HG03060 (cell line): ENCODE data around the gene ZRANB1.

Experiments
- ATAC-seq: cut with Tn5 transposase; IDR thresholded peaks from one replicate; pipeline ENCODE4 v1.9.1; 2021; ENCODE audit warnings: low read depth, moderate number of reproducible peaks; ENCODE audit not compliant: unreplicated experiment

Gene ZRANB1

DNA sequence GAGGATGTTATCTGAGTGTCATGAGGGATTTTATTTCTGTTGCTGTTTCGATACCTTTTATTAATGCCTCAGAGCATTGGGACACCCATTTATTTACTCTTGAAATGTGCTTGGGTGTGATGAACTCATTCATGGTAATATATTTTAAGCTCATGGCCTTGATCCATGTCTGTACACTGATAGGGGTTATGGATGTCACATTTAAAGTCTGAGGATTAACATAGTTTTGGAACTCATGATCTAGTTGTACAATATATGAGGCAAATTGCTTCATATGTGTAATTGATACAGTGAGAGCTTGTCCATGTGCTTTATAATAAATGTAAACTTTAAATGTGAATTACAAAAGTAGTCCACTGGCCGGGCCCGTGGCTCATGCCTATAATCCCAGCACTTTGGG lies 23.0 kb upstream of the ZRANB1 start:
- no peak for ATAC-seq

DNA sequence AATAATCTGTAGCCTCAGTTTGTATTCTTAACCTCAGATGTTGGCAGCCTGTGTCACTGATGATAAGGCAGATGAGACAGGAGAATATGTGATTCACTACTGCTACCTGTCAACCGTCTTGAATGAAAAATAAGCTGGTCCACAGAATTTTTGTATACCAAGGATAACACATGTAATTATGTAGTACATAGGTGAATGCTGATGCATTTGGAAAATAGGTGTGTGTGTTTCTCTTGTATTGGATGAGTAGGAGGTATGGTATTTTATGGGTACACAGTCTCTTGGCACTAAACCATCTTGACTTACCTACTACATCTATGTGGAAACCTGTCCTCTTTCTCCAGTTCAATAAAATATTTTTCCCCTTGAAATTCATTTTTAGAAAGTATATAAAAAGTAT lies 20.7 kb upstream of the ZRANB1 start:
- no peak for ATAC-seq

DNA sequence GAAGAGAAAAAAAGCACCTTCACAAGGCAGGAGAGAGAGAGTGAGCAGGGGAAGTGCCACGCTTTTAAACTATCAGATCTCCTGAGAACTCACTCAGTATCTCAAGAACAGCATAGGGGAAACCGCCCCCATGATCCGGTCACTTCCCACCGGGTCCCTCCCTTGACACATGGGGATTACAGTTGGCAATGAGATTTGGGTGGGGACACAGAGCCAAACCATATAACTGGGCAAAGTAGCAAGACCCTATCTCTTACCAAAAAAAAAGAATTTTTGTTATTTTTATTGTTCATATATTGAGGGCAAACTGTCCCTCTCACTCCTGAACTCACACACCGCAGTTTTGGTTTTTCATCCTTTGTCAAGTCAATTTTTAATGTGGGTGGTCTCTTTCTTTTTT lies 18.2 kb upstream of the ZRANB1 start:
- no peak for ATAC-seq

DNA sequence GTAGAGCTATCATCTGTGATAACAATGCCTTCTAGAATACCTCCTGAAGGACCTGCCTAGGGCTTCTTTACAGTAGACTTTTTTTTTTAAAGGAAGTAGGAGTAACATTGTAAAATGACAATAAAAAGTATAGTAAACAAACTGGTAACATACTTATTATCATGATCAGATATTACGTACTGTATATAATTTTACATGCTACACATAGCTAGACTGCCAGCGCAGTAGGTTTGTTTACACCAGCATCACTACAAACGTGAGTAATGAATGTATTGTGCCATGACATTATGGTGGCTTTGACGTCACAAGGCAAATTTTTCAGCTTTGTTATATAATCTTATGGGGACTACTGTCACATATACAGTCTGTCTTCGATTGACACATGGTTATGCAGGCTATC lies 15.4 kb upstream of the ZRANB1 start:
- no peak for ATAC-seq

DNA sequence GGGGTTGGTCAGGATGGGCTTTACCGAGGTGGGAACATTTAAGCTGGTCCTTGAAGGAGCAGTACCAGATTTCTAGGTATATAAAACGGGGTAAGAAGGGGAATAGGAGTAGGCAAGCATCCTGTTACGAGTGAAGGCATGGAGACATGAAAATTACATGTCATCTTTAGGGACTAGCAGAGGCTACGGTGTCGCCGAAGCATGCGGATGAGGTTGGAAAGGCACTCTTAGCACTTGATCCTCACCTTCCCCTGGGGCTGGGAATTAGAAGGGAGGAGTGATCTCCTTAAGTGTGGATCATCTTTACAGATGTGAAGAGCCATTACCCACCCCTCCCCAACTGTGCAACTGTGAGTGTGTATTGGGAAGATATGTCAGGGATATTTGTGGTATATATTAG lies 13.8 kb upstream of the ZRANB1 start:
- ATAC-seq = no peak

DNA sequence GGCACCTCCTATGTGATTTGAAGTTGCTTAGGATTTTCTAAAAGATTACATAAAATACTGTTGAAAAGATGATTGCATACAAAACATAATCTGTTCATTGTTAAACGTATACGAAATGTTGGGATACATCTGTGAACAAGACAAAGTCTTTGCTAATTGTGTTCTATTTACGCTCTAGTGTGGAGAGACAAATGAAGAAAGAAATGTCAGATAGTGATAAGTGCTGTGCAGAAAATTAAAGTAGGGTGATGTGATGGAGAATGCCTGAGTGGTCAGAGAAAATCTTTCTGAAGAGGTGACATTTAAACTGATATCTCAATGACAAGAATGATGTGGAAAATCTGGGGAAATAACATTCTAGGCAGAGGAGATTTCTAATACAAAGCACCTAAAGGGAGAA lies 13.4 kb upstream of the ZRANB1 start:
- no peak for ATAC-seq

DNA sequence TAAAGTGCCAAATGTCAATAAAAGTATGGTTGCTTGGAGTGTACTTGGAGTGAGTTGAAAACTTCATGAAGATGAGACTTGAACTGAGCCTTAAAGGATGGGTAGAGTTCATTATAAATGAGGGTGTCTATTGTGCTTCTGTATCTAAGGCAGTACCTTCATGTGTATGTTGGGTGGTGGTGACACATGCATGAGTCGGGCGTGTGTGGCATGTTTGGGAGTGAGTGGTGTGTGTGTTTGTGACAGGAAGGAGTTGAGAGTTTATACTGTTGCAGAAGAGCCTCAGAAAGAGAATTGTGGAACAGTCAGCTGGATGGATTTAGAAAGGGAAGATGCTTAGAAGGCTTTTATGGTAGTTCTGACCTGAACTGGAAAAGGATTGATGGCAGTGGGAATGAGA lies 6.0 kb upstream of the ZRANB1 start:
- ATAC-seq = no peak

DNA sequence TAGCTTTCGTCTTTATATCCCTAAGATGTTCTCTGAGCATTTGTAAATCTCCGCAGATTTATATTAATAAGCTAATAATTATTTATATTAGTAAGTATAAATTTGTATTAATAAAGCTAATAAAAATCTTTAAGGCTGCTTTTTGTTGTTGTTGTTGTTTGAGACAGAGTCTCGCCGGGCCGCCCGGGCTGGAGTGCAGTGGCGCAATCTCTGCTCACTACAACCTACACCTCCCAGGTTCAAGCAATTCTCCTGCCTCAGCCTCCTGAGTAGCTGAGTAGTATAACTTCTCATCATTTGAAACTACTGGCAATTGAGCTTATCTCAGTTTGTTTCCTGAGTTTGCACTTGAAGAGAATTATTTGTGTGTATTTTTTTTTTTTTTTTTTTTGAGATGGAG lies 5.1 kb upstream of the ZRANB1 start:
- no peak for ATAC-seq

DNA sequence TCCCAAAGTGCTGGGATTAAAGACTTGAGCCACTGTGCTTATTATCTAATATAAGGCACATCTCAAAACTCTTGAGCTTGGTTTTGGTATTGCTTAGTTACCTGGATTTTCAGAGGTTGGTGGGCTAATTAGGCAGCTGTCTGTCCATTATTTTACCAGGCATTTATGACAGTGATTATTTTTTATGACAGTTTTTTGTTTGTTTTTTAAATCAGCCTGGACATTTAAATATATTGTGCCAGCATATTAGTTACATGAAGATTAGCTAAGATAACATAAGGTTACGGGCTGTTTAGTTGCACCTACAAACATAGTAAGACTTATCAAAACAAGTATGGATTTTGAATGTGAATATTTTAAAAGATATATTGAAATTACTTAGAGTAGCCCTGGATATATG lies 2.6 kb upstream of the ZRANB1 start:
- no peak for ATAC-seq

DNA sequence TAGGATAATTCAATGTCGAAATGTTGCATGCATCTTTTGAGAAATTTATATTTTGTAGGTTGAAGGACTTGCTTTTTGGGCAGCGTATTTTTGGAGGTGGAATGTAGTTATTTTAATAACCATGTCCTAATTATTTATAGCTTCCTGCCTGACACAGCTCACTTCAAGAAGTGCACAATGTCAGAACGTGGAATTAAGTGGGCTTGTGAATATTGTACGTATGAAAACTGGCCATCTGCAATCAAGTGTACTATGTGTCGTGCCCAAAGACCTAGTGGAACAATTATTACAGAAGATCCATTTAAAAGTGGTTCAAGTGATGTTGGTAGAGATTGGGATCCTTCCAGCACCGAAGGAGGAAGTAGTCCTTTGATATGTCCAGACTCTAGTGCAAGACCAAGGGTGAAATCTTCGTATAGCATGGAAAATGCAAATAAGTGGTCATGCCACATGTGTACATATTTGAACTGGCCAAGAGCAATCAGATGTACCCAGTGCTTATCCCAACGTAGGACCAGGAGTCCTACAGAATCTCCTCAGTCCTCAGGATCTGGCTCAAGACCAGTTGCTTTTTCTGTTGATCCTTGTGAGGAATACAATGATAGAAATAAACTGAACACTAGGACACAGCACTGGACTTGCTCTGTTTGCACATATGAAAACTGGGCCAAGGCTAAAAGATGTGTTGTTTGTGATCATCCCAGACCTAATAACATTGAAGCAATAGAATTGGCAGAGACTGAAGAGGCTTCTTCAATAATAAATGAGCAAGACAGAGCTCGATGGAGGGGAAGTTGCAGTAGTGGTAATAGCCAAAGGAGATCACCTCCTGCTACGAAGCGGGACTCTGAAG lies 620 bp downstream of the ZRANB1 start:
- ATAC-seq = no peak

DNA sequence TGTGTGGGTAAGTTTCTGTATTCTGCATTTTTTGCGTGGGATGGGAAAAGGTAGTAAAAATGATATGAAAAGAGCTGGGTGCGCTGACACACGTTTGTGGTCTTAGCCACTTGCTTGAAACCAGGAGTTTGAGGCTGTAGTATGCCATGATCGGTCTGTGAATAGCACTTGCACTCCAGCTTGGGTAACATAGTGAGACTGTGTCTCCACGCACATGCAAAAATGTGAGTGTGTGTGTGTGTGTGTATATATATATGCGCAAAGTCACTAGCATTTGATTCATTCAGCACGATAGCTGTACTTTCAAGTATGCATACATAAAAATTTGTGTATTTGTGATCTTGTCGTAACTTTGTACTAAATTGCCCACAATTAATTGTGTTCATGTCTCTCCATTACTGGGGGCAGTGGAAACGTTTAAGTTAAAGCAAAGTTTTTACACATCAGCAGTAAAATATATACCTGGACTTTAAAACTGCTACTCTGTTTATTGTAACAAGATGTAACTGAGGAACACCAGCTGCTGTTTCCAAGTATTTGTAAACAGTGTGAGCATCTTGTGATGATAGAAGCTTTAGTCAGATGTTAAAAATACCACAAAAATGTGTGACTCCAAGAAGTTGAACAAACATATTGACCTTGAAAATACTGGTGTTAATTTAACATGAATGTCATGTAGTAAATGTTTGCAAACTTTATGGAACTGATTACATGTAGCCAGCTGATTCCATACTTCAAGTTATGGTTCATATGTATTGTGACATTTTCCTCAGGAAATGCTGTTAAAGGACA lies 1.6 kb downstream of the ZRANB1 start:
- ATAC-seq = no peak

DNA sequence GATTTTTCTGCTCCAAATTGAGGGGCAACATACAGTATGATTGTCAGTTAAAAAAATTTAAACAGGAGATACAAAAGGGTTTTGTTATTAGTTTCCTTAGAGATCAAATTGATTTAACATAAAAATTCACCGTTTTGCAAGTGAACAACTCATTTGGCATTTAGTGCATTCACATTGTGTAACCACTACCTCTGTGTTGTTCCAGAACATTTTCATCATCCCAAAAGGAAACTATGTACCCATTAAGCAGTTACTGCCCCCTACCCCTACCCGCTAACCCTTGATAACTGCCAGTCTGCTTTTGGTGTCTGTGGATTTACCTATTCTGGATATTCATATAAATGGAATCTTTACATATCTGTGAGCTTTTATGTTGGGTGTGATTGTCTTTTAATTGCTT lies 3.1 kb downstream of the ZRANB1 start:
- ATAC-seq = no peak

DNA sequence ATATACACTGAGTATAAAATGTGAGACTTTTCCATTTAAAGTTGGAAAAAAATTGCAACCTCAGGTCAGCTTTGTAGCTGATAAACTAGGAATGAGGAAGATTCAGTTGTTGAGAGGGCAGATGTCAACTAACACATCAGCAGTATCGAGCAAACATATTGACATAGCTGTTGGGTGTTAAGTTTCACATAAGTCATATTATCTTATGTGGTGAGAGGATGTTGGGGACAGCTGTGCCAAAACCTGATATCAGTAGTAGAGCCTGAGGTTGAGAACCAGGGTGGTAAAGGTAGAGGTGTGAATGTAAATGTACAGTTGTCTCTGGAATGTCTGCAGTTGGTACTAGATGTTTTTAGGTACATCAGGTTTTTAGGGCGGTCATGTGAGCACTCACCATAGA lies 5.0 kb downstream of the ZRANB1 start:
- no peak for ATAC-seq

DNA sequence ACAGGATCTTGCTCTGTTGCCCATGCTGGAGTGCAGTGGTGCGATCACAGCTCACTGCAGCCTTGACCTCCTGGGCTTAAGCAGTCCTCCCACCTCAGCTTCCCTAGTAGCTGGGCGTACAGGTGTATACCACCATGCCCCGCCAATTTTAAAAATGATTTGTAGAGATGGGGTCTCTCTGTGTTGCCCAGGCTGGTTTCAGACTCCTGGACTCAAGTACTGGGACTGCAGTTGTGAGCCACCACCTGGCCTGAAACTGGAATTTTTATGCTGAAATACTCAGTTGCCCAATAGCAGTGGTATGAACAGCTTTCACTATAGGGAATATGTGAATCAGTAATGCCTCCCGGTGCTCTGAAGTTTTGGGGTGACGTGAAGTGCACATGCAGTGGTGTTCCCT lies 7.6 kb downstream of the ZRANB1 start:
- no peak for ATAC-seq

DNA sequence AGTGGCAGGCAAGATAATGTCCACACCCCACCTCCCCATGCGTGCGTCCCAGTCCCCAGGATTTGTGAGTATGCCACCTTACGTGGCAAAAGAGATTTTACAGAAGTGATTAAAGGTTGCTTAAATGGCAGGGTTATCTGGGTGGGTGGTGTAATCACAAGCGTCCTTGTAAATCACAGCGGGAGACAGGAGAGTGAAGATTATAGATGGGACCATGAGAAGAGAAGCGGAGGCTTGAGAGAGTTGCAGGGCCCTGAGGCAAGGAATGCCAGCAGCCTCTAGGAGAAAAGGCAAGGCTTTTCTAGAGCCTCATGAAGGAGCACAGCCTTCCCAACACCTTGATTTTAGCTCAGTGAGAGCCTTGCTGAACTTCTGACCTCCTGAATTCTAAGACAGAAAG lies 10.2 kb downstream of the ZRANB1 start:
- ATAC-seq = no peak

DNA sequence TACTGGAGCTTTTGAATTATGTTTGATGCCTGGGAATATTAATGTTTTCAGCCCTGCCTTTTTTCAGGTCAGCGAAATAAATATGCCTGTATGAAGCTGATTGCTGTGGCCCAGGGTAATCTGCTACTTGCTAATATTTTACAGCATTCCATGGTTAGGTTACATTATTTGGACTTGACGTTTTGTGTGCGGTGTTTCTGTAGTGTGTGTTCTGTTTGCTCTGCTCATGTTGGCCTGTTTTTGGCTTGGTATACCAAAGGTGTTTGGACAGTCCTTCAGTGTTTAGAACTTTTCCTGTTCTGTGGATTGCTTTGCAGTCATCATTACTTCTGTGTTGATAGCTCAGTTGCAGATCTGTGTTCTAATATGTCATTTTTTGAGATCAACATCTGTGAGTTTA lies 11.5 kb downstream of the ZRANB1 start:
- ATAC-seq = no peak

DNA sequence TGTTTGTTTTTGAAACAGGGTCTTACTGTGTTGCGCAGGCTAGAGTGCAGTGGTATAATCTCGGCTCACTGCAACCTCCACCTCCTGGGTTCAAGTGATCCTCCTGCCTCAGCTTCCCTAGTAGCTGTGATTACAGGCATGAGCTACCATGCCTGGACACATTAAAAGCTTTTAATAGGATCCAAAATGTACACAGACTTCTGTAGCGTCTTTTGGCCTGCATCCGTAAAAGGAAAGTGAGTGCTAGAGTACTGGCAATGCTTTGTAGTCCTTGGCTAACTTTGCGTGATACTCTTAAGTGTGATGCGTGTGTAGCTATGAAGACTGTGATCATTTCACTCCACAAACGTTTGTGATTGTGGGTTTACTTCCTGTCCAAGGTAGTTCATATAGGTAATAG lies 13.3 kb downstream of the ZRANB1 start:
- no peak for ATAC-seq

DNA sequence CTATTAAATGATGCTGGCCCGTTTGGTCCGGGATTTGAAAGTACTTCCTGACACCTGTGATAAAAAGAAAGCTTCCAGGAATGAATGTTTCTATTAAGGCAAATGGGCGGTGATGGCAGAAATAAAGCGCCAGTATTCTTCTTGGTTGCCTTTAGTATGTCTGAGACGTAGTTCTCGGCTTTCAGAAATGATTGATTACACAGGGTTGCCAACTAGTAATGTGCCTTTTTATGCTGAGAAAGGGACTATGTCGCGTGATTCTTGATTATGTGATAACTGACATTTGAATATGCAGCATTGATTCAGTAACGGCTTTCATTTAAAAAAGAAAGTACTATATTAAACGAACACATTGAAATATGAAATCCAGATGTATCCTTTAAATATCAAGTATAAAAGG lies 13.9 kb downstream of the ZRANB1 start:
- ATAC-seq = no peak

DNA sequence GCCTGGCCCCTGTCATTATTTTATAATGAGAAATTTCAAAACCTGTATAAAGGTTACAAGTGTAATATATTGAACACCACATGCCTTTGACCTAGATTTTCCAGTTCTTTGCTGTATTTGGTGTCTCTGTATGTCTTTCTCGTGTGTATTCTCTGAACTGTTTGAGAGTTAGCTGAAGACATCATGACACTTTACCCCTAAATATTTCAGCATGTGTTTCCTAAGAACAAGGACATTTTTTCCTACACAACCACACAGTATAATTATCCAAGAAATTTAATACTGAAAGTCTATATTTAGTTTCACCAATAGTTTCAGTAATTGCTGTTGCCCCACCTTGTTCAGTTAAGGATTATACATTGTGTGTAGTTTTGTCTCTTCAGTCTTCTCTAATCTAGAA lies 14.8 kb downstream of the ZRANB1 start:
- no peak for ATAC-seq

DNA sequence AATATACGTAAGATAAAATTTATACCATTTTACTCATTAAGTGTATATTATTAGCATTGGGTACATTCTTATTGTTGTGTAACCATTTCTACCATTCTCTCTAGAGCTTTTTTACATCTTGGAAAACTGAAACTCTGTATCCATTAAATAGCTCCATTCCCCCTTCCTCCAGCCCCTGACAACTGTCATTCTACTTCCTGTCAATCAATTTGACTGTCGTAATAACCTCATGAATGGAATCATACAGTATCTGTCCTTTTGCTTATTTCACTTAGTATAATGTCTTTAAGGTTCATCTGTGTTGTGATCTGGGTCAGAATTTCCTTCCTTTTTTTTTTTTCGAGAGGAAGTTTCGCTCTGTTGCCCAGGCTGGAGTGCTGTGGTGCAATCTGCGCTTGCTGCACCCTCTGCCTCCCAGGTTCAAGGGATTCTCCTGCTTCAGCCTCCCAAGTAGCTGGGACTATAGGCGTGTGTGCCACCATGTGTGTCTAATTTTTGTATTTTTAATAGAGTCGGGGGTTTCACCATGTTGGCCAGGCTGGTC lies 15.6 kb downstream of the ZRANB1 start:
- ATAC-seq = no peak

DNA sequence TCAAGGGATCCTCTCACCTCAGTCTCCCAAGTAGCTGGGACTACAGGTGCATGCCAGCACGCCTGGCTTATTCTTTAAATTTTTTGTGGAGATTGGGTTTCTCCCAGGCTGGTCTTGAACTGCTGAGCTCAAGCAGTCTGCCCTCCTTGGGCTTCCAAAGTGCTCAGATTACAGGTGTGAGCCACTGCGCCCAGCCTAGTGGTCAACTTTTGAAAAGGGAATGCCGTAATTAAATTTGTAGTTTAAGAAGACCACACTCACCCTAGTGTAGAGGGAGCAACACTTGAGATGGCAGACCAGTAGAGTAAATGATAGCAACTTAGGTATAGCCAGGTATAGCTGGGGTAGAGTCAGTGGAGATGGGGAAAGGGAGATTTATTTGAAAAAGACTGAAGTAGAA lies 17.6 kb downstream of the ZRANB1 start:
- no peak for ATAC-seq

DNA sequence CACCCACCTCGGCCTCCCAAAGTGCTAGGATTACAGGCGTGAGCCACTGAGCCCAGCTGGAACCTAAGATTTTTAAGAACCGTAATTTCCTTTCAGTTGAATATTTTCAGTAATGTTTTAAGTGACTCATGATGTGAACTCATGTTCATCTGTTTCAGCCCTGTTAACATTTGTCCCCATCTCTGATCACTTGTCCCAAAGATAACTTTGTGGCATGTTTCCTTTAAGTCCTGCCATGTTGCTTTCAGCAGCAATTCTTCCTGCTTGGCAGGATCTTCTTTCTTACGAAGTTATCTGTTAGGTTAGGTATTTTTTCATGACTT lies 19.3 kb downstream of the ZRANB1 start:
- no peak for ATAC-seq
